ENCODE results near the gene MFAP2. TPM values are rescaled to one million over a fixed set of nuclear protein-coding genes. Genes with fewer than 3 reads are reported as not detected.

The MFAP2 gene
- polyA plus RNA-seq, 3 donors, result not detected

GRCh38 chr1:17004466-17005364, 24.3 kb upstream of the MFAP2 start:
- H3K27ac Mint-ChIP-seq, result peak overlapping the region in 5 of 7 donors; percentile 13 to 55 (median 42)
- H2AFZ ChIP-seq (ENCODE audit: insufficient read depth, low read depth, low read length, poor library complexity, severe bottlenecking), result no peak overlapping the region
- H3K36me3 Mint-ChIP-seq, result peaks cover 45 to 66% of the 10 kb centered on the region in 2 donors
- H3K9me3 Mint-ChIP-seq, result peaks cover 0 to 2% (median 0%) of the 10 kb centered on the region in 7 donors
- no peak overlapping the region for H3K4me2 ChIP-seq (replicated peaks; ENCODE audit: extremely low read depth, low read length, poor library complexity, severe bottlenecking)
- intact Hi-C loops (cut with micrococcal nuclease), result loop anchor here in 1 of 2 donors (10.0 kb wide), 1 partner anchor 60 kb away; no protein-coding TSS in a partner anchor
- H3K27me3 ChIP-seq (ENCODE audit: control insufficient read depth in 2 of 2, insufficient read depth in 2 of 2, low read length in 2 of 2), result no peaks in the 10 kb centered on the region
- no peak for DNase-seq
- H3K79me2 ChIP-seq (ENCODE audit: insufficient read depth, low read length), result no peaks in the 10 kb centered on the region
- peaks cover 8 to 9% of the 10 kb centered on the region in 2 donors for H3K4me1 ChIP-seq (ENCODE audit: control insufficient read depth in 1 of 2, insufficient read depth in 2 of 2, low read length in 2 of 2)
- H3K4me1 Mint-ChIP-seq, result peaks cover 9% of the 10 kb centered on the region
- TF ChIP-seq CTCF (IDR thresholded peaks at IDR 0.05), result no peak
- no peaks in the 10 kb centered on the region for H3K9me3 ChIP-seq (replicated peaks in 1 of 2; ENCODE audit: control insufficient read depth in 1 of 2, insufficient read depth in 1 of 2, low read length in 2 of 2)
- H3K36me3 ChIP-seq (replicated peaks in 1 of 2; ENCODE audit: control insufficient read depth in 1 of 2, insufficient read depth in 2 of 2, low read length in 2 of 2), result peaks cover 46 to 64% of the 10 kb centered on the region in 2 donors
- H3K9ac ChIP-seq (ENCODE audit: insufficient read depth, low read length, poor library complexity, severe bottlenecking), result no peak overlapping the region
- peaks cover 9% of the 10 kb centered on the region for H4K20me1 ChIP-seq (ENCODE audit: insufficient read depth, low read length)
- no peak overlapping the region for H3K4me3 Mint-ChIP-seq
- no peak overlapping the region for H3K4me3 ChIP-seq (replicated peaks in 1 of 3; ENCODE audit: low read depth in 2 of 3, low read length in 3 of 3)
- no peak overlapping the region for H3K27ac ChIP-seq (ENCODE audit: low read depth in 1 of 2, low read length in 2 of 2)
- WGBS (ENCODE audit: insufficient coverage), result 98% methylated on average over 18 of the region's 24 CpGs
- H3K27me3 Mint-ChIP-seq (ENCODE audit: low read depth in 3 of 3), result peaks cover 0 to 2% (median 0%) of the 10 kb centered on the region in 3 donors

- Mint-ChIP-seq H3K9me3 (peaks cover 0 to 2% (median 0%) of the 10 kb centered on the region in 7 donors), H3K36me3 (peaks cover 65 to 87% of the 10 kb centered on the region in 2 donors), H3K4me1 (no peaks in the 10 kb centered on the region), H3K27ac (peak overlapping the region in 1 of 7 donors; percentile 43), H3K27me3 (ENCODE audit: low read depth in 3 of 3) (peaks cover 0 to 2% (median 0%) of the 10 kb centered on the region in 3 donors), H3K4me3 (no peak overlapping the region)
- Histone ChIP-seq H3K27ac (ENCODE audit: low read depth in 1 of 2, low read length in 2 of 2) (no peak overlapping the region), H3K9me3 (replicated peaks in 1 of 2; ENCODE audit: control insufficient read depth in 1 of 2, insufficient read depth in 1 of 2, low read length in 2 of 2) (no peaks in the 10 kb centered on the region), H3K27me3 (ENCODE audit: control insufficient read depth in 2 of 2, insufficient read depth in 2 of 2, low read length in 2 of 2) (no peaks in the 10 kb centered on the region), H3K9ac (ENCODE audit: insufficient read depth, low read length, poor library complexity, severe bottlenecking) (no peak overlapping the region), H4K20me1 (ENCODE audit: insufficient read depth, low read length) (no peaks in the 10 kb centered on the region), H3K4me2 (replicated peaks; ENCODE audit: extremely low read depth, low read length, poor library complexity, severe bottlenecking) (no peak overlapping the region), H3K36me3 (replicated peaks in 1 of 2; ENCODE audit: control insufficient read depth in 1 of 2, insufficient read depth in 2 of 2, low read length in 2 of 2) (peaks cover 60 to 85% of the 10 kb centered on the region in 2 donors), H3K4me1 (ENCODE audit: control insufficient read depth in 1 of 2, insufficient read depth in 2 of 2, low read length in 2 of 2) (no peaks in the 10 kb centered on the region), H2AFZ (ENCODE audit: insufficient read depth, low read depth, low read length, poor library complexity, severe bottlenecking) (no peak overlapping the region), H3K79me2 (ENCODE audit: insufficient read depth, low read length) (no peaks in the 10 kb centered on the region), H3K4me3 (replicated peaks in 1 of 3; ENCODE audit: low read depth in 2 of 3, low read length in 3 of 3) (no peak overlapping the region)
- DNase-seq, result no peak
- intact Hi-C loops (cut with micrococcal nuclease), result loop anchor here in 1 of 2 donors (10.0 kb wide), 1 partner anchor 62 kb away; no protein-coding TSS in a partner anchor
- TF ChIP-seq CTCF (IDR thresholded peaks at IDR 0.05), result no peak
- WGBS (ENCODE audit: insufficient coverage), result 100% methylated on average over 3 of the region's 4 CpGs
These were observed 22.1 kb upstream of the MFAP2 start for GRCh38 chr1:17002524-17002902.
